Measurements from ENCODE around the gene TNFRSF13B.
"Not testable (repeated sequence)": the region's sequence is repeated elsewhere in the genome, so short reads cannot be mapped to it uniquely, and the experiment has no call there.

Gene TNFRSF13B

GRCh38 chr17:16977932-16978331, 6.0 kb upstream of the TNFRSF13B start:
- peak; percentile 85 for DNase-seq (ENCODE audit: low read depth)
- no peak overlapping the region for H3K4me3 ChIP-seq (ENCODE audit: low read length)
- TF ChIP-seq, protein P1, sequence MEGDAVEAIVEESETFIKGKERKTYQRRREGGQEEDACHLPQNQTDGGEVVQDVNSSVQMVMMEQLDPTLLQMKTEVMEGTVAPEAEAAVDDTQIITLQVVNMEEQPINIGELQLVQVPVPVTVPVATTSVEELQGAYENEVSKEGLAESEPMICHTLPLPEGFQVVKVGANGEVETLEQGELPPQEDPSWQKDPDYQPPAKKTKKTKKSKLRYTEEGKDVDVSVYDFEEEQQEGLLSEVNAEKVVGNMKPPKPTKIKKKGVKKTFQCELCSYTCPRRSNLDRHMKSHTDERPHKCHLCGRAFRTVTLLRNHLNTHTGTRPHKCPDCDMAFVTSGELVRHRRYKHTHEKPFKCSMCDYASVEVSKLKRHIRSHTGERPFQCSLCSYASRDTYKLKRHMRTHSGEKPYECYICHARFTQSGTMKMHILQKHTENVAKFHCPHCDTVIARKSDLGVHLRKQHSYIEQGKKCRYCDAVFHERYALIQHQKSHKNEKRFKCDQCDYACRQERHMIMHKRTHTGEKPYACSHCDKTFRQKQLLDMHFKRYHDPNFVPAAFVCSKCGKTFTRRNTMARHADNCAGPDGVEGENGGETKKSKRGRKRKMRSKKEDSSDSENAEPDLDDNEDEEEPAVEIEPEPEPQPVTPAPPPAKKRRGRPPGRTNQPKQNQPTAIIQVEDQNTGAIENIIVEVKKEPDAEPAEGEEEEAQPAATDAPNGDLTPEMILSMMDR (conservative IDR thresholded peaks at IDR 0.05; ENCODE audit: low read length): no peak

GRCh38 chr17:16976725-16977550, 5.0 kb upstream of the TNFRSF13B start:
- TF ChIP-seq, protein P1 (conservative IDR thresholded peaks at IDR 0.05; ENCODE audit: low read length): no peak
- H3K4me3 ChIP-seq (ENCODE audit: low read length): no peak overlapping the region
- DNase-seq (ENCODE audit: low read depth): no peak

DNA sequence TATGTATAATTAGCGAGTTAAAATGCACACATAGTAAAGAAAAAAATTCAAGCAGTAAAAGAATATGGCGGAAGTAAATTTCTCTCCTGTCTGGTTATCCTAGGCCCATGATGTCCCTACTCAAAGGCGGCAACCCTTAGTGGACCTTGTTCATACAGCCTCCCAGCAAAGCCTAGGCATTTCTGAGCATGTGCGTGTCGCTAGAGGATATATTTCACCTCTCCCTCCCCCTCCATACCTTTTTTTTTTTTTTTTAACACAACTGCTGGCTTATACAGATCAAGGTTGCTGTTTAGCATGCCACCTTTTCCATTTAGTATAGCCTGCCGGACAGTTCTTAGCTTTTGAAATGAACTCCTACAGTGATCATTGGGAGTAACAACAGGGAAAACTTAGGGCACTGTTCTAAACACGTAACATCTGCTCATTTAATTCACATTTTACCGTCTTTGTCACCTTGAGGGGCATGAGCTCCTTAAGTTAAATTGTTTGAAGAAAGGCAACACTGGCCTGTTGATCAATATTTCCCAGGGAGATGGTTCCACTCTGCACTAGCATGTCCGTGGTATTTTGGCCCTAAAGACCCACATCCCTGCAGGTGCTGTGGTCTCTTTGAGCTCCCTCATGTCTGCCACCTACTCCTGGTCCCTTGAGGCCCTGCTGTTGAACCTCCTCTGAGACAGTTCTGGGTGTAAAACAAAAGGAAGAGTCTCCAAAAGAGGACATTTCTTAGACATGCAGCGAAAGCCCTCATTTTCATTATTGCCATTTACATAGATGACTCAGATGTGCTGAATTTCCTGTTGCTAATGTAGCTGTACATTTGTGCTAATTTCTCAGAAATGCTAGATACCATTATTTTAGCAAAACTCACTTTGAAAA, 4.1 kb upstream of the TNFRSF13B start:
- H3K4me3 ChIP-seq (ENCODE audit: low read length): no peak overlapping the region
- TF ChIP-seq, protein P1 (conservative IDR thresholded peaks at IDR 0.05; ENCODE audit: low read length): no peak

GRCh38 chr17:16975277-16975651, 3.3 kb upstream of the TNFRSF13B start:
- H3K4me3 ChIP-seq (ENCODE audit: low read length): no peak overlapping the region
- DNase-seq (ENCODE audit: low read depth): no peak
- TF ChIP-seq, protein P1 (conservative IDR thresholded peaks at IDR 0.05; ENCODE audit: low read length): no peak

More for the DNA sequence above, 4.1 kb upstream of the TNFRSF13B start:
- no peak for DNase-seq (ENCODE audit: low read depth)

DNA sequence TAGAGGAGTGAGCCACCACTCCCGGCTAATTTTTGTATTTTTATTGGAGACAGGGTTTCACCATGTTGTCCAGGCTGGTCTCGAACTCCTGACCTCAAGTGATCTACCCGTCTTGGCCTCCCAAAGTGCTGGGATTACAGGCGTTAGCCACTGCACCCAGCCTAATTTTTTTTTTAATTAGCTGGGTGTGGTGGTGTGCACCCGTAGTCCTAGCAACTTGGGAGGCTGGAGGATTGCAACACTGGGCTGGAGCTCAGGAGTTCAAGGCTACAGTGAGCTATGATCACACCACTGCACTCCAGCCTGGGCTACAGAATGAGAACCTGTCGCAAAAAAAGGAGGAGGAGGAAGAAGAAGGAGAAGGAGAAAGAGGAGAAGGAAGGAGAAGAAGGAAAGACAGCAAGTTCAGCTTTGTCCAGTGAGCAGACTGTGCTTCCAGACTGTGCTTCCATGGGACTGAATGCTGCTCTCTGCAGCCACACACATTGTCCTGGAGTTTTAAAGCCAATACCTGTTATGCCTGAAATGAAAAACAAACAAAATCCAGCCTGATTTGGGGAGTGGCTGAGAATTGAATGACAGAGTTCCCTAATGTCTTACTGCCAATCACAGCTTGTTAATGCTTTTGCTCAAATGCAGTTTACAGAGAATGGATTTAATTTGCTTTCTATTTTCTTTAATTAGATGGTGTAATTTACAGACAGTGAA, 2.8 kb upstream of the TNFRSF13B start:
- no peak overlapping the region for H3K4me3 ChIP-seq (ENCODE audit: low read length)
- TF ChIP-seq, protein P1 (conservative IDR thresholded peaks at IDR 0.05; ENCODE audit: low read length): no peak
- no peak for DNase-seq (ENCODE audit: low read depth)

DNA sequence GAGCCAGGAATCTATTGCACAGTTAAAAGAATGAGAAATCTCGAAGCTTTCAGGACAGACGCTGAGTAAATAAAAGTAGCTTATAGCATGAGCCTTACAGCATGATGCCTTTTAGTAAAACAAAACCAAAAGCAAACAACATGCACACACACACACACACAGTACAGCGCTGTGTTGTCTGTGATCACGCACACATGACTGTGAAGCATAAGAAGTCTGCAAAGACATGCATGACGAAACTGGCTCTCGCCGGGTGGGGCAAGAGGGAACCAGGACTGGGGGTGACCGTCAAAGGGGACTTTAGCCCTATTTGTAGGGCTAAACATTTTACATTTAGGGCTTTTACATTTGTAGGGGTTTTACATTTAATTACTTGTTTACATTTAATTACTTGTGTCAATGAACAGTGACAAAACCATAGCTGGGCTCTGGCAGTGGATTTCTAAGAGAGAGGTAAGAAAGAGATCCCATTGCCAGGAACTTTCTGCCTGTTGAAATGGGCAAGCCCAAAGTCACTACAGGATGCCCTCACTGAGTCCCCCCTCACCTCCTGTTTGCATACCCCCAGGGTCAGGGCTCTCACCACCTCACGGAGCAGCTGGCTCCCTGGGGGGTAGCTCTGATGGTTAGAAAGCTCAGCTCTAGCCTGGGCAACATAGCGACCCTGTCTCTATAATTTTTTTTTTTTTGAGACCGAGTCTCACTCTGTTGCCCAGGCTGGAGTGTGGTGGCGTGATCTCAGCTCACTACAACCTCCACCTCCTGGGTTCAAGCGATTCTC, 2.0 kb upstream of the TNFRSF13B start:
- TF ChIP-seq, protein P1 (conservative IDR thresholded peaks at IDR 0.05; ENCODE audit: low read length): no peak
- H3K4me3 ChIP-seq (ENCODE audit: low read length): no peak overlapping the region
- DNase-seq (ENCODE audit: low read depth): no peak

- not testable (repeated sequence) for H3K4me3 ChIP-seq (ENCODE audit: low read length); DNase-seq (ENCODE audit: low read depth)
Measured at GRCh38 chr17:16973043-16973442, 1.1 kb upstream of the TNFRSF13B start.
